Right ventricle myocardium superior (tissue), 1 donor: ENCODE measurements around the gene ABHD17A. TPM values are rescaled to one million over a fixed set of nuclear protein-coding genes. Genes with fewer than 3 reads are reported as not detected.
A peak's percentile ranks its signal among the peaks of the same experiment; 100 is the strongest.

Experiments
- ATAC-seq: fragments of 200-7000 bp; cut with Tn5 transposase; one replicate; pipeline ENCODE4 v1.9.1; 2020; ENCODE audit warnings: mild to moderate bottlenecking; ENCODE audit not compliant: poor library complexity
- DNase-seq: peaks from one replicate; pipeline ENCODE4 v3.0.0-alpha.2; 2020
- intact Hi-C: fragments of 100-400 bp; cut with DNase I; formaldehyde crosslinking; loops from one replicate; pipeline ENCODE4 v1.11.2; 2022
- total RNA-seq: library from RNA; stranded (reverse); fragmentation: NEBNext Ultra II Directional; extraction: Animal tissue kit (Norgen Biotek cat#: 25700); gene quantifications from one replicate; pipeline ENCODE4 v1.2.1, GENCODE V29; 2021
- donor health status: DM: no; HTN: yes; CAD: no; lungs with severe emphysema.

ABHD17A gene
- total RNA-seq, 1 donor from 2014 or later, result 55.7 TPM

DNA sequence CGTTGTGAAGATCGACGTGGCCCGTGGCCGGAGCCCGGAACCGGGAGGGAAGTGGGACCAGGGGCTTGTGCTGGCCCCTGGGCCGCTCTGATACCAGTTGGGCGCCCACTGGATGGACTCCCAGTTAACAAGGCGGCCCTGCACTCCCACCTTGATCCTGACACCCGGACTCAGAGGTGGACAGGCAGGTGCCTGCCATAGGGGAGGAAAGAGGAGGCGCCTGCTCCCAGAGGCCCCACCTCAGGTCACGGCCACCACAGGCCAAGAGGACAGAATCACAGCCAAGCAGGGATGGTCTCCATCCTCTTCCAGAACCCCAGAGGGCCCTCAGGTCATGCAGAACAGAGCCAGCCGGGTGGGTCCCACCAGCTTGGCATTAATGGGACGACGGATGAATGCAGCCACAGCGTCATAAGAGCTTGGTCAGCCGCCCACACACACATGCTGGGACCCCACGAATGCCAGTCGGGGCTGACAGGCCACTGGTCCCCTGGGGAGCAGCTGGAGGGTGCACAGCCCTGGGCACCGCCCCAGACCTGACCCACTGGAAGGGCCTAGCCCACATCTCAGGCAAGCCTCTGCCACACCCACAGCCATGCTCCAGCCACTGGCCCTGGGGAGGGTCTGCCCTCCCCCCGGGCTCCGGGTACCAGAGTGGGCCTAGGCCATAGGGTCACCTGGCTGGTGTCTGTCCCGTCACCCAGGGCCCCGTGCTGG, 12.3 kb downstream of the ABHD17A start:
- ATAC-seq, result no peak
- intact Hi-C loops, result no loop called here
- DNase-seq, result no peak

DNA sequence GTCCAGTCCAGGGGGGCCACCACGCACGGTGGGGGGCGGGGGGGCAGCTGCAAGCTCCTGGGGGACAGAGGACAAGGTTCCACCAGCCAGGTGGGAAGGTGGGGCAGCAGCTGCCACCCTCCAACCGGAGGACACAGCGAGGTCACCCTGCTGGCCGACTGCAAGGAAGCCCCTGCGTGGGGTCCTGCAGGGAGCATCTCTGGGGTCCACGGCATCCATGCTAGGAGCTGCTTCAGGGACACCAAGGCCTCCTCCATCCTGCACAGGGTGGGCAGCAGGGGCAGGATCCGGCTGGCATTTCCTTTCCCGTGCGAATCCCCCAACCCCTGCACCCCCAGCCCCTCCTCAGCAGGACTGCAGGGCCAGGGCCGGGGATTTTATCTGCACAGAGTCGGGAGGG, 13.7 kb downstream of the ABHD17A start:
- DNase-seq, result no peak
- no peak for ATAC-seq
- intact Hi-C loops, result no loop called here

DNA sequence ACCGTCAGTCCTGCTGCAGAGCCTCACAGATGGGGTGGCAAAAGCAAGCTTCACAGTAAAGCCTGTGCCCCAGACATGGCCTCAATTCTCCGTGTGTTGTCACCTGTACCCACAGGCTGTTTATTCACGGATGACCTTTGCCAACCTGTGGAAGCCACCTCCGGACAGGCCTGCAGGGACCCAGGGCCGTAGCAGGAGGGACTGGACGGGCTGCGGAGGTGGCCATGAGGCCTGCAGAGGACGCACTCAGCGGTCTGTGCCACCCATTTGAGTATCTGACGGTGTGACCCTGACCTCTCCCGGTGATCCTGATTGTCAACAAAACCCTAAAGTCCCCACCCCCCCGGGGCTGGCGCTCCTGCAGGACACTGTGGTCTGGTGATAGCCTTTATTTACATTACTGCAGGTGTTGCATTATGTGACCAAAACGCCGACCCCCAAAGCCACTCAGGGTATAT, 14.1 kb downstream of the ABHD17A start:
- intact Hi-C loops, result no loop called here
- no peak for DNase-seq

DNA sequence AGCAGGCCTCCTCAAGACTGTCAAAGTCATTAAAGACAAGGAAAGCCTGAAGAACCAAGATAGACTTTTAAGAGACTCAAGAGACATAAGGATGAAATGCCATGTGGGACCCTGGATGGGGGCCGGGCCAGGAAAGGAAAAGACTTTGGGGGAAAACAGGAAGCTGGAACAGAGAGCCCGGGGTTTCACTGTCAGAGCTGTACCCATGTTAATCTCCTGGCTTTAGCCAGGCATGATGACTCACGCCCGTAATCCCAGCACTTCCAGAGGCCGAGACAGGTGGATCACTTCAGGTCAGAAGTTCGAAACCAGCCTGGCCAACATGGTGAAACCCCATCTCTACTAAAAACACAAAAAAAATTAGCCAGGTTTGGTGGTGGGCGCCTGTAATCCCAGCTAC, 16.3 kb downstream of the ABHD17A start:
- intact Hi-C loops, result no loop called here
- ATAC-seq (no peak), DNase-seq (no peak)

More for the DNA sequence above, 14.1 kb downstream of the ABHD17A start:
- no peak for ATAC-seq

DNA sequence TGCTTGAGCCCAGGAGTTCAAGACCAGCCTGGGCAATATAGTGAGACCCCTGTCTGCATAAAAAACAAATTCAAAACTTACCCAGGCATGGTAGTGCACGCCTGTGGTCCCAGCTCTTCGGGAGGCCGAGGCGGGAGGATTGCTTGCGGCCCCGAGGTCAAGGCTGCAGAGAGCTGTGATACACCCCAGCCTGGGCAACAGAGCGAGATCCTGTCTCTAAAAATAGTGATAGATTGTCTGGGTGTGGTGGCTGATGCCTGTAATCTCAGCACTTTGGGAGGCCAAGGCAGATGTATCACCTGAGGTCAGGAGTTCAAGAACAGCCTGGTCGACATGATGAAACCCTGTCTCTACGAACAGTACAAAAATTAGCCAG, 18.0 kb downstream of the ABHD17A start:
- DNase-seq (no peak), ATAC-seq (no peak)
- intact Hi-C loops, result no loop called here

DNA sequence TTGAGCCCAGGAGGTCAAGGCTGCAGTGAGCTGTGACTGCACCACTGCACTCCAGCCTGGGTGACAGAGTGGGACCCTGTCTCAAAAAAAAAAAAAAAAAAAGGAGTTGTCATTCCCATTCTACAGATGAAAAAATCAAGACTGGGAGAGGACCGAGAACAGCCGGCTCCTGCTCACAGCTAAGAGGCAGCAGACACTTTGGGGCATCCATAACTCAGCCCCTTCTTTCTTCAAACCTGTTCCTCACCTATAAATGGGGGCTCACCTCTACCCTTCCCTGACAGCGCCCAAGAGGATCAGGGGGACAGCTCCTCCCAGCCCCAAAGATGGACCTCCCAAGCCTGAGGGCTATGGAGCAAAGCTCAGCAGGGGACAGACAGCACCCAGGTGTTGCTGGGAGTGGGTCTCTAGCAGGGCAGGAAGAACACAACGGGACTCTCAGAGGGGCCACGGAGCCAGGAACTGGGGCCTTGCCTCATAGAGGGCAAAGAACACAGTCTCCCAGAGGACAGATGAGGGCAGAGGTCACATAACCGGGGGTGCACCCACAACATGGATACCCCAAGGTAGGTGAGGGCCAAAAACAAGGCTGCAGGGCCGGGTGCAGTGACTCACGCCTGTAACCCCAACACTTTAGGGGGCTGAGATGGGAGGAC, 18.5 kb downstream of the ABHD17A start:
- no peak for ATAC-seq
- DNase-seq, result no peak
- intact Hi-C loops, result no loop called here

DNA sequence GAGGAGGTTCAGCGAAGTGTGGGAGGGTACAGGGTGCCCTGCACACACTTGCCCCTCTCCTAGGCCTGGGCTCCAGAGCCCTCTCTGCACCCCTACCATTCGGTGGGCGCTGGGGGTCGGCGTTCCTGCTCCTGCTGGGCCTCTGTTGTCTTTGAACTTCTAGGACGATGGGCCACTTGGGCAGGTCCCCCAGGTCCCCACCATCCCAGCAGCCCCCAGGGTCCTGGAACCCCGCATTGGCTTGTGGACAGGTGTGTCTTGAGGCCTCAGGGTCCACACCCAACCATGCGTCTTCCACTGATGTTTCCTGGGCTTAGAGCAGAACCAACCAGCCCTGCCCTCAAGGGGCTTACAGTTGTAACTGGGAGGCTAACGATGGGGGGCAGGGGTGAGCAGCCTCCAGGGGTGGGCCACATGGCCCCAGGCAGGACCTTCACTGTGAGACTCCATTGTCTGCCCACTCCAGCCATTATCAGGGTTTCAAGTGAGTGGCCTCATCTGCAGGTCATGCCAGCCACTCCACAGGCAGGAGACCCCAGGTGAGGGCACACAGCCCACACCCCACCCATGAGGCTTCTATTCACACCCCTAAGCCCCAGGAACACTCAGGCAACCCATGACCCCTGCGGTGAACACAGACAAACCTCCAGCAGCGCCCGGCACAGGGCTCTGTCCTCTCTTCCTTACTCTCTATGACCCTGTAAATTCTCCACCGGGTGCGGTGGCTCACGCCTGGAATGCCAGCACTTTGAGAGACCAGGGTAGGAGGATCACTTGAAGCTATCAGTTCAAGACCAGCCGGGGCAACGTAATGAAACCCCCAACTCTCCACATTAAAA, 19.9 kb downstream of the ABHD17A start:
- intact Hi-C loops, result no loop called here
- no peak for DNase-seq
- no peak for ATAC-seq

DNA sequence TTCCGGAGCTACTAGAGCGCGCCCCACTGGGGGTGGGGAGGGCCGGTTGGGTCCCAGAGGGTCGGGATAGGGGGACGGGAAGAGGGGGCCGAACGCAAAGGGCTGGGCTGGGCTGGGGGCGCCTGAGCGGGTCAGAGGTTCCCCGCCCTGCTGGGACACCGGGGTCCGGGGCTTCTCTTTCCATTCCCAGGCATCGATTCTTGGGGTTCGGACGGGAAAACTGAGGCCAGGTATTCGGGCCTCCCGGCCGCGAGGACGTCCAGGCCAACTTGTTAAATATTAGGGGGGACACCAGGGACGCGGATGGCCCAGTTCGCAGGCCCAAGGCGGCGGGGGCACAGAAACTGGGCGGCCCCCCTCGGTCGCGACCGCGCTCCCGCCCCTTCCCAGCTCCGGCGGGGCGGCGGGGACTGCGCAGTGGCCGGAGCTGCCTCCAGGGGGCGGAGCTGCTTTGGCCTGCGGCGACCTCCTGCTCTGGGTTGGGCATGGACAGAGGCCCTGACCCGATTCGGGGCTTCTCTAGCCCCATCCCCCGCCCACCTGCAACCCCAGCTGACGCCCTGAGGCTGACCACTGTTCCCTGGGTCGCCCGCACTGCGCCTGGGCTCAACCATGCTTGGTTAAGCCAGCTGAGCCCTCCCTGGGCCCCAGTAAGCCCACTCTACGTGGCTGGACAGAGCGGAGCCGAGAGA, 20.7 kb downstream of the ABHD17A start:
- DNase-seq (peak; percentile 89), ATAC-seq (peak; percentile 76)
- intact Hi-C loops, result no loop called here

DNA sequence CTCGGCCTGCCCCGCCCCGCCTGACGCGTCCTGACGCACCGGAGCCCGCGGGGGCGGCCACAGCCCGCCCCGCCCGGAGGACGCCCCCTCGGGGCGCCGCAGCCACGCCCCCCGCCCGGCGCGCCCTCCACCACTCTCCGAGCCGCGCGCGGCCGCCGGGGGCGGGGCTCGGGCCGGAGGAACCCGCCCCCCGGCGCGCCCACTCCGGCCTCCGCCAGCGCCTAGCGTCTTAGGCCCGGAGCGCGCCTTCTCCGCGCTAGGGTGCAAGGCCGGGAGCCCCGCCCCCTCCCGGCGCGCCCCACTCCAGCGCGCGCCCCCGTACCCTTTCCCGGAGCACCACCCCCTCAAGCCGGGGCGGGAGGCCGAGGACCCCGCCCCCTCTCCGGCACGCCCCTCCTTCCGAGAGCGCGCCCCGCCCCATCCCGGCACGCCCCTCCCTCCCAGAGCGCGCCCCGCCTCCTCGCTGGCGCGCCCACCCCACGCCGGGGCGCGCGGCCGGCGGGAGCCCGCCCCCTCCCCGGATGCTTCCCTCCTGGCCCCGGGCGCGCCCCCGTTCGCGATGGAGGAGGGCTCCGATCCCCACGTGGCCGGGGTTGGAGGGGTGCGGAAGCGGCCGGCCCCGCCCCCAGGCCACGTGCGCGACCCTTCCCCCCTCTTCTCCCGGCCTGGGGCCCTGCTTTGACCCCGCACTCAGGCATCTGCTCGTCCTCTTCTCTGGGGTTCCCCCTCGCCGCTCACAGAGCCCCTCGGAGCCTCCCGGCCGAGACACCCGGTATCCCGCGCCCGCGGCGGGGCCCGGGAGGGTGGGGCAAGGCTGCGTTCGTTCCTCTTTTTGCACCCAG, 21.4 kb downstream of the ABHD17A start:
- intact Hi-C loops, result no loop called here
- ATAC-seq, result peak; percentile 87
- peak; percentile 93 for DNase-seq

DNA sequence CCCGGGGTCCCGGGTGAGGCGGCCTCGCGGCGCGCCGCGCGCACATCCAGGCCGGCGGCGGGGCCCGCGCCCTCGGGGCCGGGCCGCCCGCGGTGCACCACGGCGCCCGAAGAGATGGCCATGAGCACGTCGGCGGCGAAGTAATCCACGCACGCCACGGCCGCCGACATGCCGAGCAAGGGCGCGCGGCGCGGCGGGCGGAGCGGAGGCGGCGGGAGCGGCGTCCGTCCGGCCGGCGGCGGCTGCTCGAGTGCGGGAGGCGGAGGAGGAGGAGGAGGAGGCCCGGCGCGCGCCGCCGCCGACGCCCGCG, 22.0 kb downstream of the ABHD17A start, which contains the start of gene KLF16:
Gene KLF16, minus strand, starts transcription at position 252 of the 310 bp plus-strand sequence. Its CDS starts 82 bp downstream, at position 170.
- intact Hi-C loops, result no loop called here
- ATAC-seq (no peak), DNase-seq (no peak)

DNA sequence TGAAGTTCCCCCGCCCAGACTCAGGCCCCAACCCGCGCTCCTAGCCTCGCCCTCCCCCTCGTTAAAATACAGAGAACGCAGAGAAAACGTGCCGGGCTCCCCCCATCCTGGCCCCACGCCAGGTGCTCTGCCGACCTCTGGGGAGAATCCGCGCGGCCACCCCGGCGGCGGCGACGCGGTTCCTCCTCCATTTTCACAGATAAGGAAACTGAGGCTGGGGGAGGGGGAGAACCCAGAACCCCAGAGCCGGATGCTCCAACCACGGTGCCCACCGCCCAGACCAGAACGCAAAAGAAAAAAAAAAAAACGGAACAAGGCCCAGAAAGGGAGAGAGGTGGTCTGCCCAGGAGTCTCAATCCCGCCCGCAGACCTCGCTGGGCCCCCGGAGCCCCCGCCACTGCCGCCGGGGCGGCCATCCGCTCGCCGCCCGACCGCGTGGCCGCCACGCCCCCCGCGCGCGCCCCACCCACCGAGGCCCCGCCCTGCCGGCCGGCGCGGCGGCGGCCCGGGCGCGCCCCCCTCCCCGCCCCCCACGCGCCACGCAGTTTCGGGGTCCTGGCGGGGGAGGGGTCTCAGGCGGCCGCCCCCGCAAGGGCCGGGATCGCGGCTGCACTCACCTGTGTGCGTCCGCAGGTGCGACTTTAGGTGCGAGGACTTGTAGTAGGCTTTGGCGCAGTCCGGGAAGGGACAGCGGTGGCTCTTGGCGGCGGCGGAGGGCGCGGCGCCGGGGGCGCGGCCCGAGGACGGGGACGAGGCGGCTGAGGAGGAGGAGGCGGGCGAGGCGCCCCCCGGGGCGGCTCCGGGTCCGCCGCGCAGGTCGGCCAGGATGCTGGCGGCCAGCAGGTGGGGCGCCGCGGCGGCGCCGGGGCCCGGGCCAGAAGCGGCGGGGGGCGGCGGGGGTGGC, 22.6 kb downstream of the ABHD17A start:
- intact Hi-C loops, result no loop called here
- DNase-seq, result no peak
- ATAC-seq, result no peak

DNA sequence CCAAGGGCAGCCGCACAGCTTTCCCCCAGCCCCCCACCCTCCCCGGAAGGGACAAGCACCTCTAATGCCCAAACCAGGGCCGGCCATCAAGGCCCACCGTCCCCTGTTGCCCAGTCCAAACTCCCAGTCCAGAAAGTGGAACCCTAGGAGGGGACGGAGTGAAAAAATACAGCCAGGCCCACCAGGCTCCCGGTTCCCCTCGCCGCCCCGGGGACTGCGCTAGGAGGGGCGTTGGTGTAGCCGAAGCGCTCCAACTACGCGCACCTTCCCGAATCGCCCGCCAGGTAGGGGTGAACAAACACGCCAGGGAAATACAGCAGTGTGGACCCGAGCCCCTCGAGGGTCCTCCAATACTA, 23.2 kb downstream of the ABHD17A start:
- intact Hi-C loops, result no loop called here

DNA sequence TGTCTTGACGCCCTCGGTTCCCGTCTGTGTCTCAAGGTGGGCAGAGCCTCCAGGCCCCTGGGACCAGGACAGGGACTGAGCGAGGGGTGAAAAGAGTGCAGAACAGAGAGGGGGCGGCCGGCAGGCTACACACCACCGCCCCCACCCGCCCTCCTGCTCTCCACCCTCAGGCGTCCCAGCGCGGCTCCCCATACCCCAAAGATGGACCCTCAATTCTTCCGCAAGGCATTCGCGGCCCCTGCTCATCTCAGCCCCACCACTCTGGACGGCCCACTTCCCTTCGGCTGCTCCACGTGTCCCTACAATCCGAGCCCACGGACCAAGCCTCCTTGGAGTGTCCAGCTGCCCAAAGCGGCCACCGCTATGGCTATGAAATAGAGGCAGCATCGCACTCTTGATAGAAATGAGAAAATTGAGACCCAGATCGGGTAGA, 23.7 kb downstream of the ABHD17A start:
- DNase-seq, result no peak
- ATAC-seq, result no peak
- intact Hi-C loops, result no loop called here

More for the DNA sequence above, 23.2 kb downstream of the ABHD17A start:
- no peak for ATAC-seq
- no peak for DNase-seq

DNA sequence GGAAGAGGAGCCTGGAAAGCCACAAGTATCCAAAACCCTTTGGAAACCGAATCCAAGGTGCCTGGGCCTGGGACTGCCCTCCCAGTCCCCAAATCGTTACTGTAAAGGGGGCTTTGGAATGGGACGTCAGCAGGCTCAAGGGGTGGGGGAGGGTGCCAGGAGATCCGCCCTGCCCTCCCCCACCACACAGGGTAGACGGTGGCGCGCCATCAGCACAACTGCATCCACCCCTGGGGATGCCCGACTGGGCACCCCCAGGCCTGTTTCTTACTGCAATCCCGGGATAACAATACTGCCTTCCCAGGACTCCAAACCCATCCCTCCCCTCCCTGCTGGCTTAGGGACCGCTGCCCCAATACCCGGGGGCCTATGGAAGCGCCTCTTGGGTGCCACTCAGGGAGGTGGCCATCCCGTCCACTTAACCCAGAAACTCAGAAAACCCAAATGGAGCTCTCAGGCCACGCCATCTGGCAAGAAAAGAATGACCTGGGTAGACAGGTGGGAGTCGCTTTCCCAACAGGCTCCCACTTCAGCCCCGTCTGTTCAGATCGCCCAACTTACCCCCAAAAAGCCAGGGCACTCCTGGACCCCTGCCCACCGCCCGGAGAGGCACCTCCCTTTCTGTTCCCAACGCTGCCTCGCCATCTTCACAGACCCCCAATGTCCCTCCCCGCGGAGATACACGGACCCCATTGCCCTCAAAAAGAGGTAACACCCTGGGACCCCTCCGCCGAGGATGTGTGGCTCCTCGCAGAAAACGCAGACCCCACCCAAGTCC, 24.3 kb downstream of the ABHD17A start:
- intact Hi-C loops, result no loop called here
- DNase-seq (no peak), ATAC-seq (no peak)

DNA sequence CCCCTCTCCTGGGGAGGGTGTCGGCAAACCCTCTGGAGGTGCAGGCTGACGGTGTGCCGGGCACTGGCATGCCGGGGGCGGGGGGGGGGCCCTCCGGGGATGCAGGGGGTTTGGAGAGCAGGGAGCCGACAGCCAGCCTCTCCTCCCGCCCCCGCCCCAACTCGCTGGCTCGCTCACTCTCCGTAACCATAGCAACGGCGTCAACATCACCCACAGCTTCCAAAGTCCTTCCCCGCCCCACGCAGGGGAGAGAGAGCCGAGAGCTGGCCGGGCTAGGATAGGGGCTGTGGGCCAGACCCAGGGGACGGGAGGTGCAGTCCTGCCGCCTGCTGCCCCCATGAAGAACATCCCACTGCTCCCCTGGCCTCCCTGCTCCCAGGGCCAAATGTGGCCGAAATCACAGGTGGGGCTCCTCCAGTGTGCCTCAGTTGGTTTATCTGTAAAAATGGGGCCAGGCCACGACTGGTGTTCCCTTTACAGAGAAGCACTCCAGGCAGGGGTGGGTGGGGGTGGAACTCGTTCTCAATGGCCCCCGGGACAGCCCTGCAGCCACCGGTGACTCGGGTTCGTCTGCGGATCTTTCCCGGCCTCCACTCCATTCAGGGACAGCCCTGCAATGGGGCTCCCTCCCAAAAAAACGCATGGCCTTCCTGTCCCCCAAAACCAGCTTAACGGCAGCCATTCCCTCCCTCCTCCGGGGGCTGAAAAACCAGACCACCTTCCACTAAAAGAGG, 25.1 kb downstream of the ABHD17A start:
- DNase-seq, result peak; percentile 71
- no peak for ATAC-seq
- intact Hi-C loops, result no loop called here

DNA sequence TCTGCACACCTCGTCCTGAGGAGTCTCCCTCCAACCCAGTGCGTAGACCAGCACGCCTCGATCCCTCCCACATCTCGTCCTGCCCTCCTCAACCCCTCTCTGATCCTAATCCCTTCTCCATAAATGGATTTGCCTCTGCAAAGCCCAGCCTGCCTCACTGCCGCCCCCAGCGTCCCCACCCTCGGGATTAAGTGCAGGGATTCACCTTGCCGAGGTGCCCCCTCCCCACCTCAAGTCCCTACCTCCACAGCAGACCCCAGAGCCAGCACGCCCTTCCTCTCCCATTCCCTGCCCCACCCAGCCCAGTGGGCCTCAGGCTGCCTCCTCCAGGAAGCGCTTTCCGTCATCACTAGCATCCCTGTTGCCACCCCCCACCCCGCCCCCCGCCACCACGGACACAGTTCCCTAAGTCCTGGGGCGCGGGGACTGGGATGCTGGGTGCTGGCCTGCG, 25.9 kb downstream of the ABHD17A start:
- DNase-seq (no peak), ATAC-seq (no peak)
- intact Hi-C loops, result no loop called here
